Measurements from ENCODE around the gene KRT73. TPM values are rescaled to one million over a fixed set of nuclear protein-coding genes. Genes with fewer than 3 reads are reported as not detected.

The KRT73 gene
- total RNA-seq, 1 experiment from 2014 or later: not detected

- Histone ChIP-seq H4K20me1 (ENCODE audit: control insufficient read depth, insufficient read depth, insufficient read length) (no peaks in the 10 kb centered on the region), H2AFZ (ENCODE audit: low read length) (no peak overlapping the region), H3K23me2 (ENCODE audit: insufficient read length, low read depth, low read length, poor library complexity, severe bottlenecking) (no peaks in the 10 kb centered on the region), H2BK15ac (ENCODE audit: low read depth, low read length) (no peak overlapping the region), H3K18ac (ENCODE audit: insufficient read length, low read depth, low read length) (no peak overlapping the region), H3K9me3 (ENCODE audit: control insufficient read depth, low read depth, low read length) (no peaks in the 10 kb centered on the region), H3K9ac (ENCODE audit: extremely low read depth, insufficient read length, low read length) (no peak overlapping the region), H3K27ac (ENCODE audit: insufficient read length, low read depth, low read length) (no peak overlapping the region), H4K91ac (ENCODE audit: insufficient read length, low read depth, low read length) (no peak overlapping the region), H3K23ac (ENCODE audit: insufficient read length, low read depth, low read length) (no peak overlapping the region), H4K8ac (replicated peaks; ENCODE audit: insufficient read length, low read depth, low read length) (no peak overlapping the region), H2AK5ac (ENCODE audit: insufficient read length, low read length) (no peak overlapping the region), H3K4me2 (ENCODE audit: insufficient read depth, insufficient read length, low read length) (no peak overlapping the region), H3T11ph (ENCODE audit: low read length) (no peak overlapping the region), H3K56ac (ENCODE audit: insufficient read length, low read depth, low read length) (no peak overlapping the region), H2BK12ac (ENCODE audit: insufficient read length, low read depth, low read length) (no peak overlapping the region), H2BK5ac (ENCODE audit: insufficient read length, low read length) (no peak overlapping the region), H3K79me1 (ENCODE audit: insufficient read depth, low read depth, low read length, poor library complexity, severe bottlenecking) (no peaks in the 10 kb centered on the region), H3K79me2 (ENCODE audit: insufficient read depth, low read length) (no peaks in the 10 kb centered on the region), H3K4me1 (ENCODE audit: insufficient read depth, low read length) (no peaks in the 10 kb centered on the region), H2BK120ac (ENCODE audit: low read depth, low read length, poor library complexity, severe bottlenecking) (no peak overlapping the region), H3K4ac (ENCODE audit: low read depth, low read length) (no peak overlapping the region), H3K27me3 (ENCODE audit: insufficient read depth, low read length) (no peaks in the 10 kb centered on the region), H2BK20ac (ENCODE audit: low read depth, low read length, poor library complexity, severe bottlenecking) (no peak overlapping the region), H4K5ac (ENCODE audit: insufficient read length, low read depth, low read length) (no peak overlapping the region), H3K14ac (ENCODE audit: insufficient read depth, low read length) (no peak overlapping the region)
- no peak overlapping the region for H3K4me3 Mint-ChIP-seq
- H3K4me1 Mint-ChIP-seq: no peaks in the 10 kb centered on the region
- peak; percentile 11 for DNase-seq
- TF ChIP-seq, protein P1, sequence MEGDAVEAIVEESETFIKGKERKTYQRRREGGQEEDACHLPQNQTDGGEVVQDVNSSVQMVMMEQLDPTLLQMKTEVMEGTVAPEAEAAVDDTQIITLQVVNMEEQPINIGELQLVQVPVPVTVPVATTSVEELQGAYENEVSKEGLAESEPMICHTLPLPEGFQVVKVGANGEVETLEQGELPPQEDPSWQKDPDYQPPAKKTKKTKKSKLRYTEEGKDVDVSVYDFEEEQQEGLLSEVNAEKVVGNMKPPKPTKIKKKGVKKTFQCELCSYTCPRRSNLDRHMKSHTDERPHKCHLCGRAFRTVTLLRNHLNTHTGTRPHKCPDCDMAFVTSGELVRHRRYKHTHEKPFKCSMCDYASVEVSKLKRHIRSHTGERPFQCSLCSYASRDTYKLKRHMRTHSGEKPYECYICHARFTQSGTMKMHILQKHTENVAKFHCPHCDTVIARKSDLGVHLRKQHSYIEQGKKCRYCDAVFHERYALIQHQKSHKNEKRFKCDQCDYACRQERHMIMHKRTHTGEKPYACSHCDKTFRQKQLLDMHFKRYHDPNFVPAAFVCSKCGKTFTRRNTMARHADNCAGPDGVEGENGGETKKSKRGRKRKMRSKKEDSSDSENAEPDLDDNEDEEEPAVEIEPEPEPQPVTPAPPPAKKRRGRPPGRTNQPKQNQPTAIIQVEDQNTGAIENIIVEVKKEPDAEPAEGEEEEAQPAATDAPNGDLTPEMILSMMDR (conservative IDR thresholded peaks at IDR 0.05): no peak
- peaks cover 29% of the 10 kb centered on the region for H3K27me3 Mint-ChIP-seq (ENCODE audit: low read depth)
- no peaks in the 10 kb centered on the region for H3K36me3 Mint-ChIP-seq (ENCODE audit: insufficient read depth in 1 of 3, low read depth in 3 of 3)
- no peaks in the 10 kb centered on the region for H3K9me3 Mint-ChIP-seq
- H3K27ac Mint-ChIP-seq: peak overlapping the region in 1 of 3 experiments; percentile 27; a peak in 1 of 7 replicates
Measured at GRCh38 chr12:52604859-52605258, 13.5 kb downstream of the KRT73 start.
